ENCODE measurements around the gene RIOK2.
A peak's percentile ranks its signal among the peaks of the same experiment; 100 is the strongest.

The RIOK2 gene

DNA sequence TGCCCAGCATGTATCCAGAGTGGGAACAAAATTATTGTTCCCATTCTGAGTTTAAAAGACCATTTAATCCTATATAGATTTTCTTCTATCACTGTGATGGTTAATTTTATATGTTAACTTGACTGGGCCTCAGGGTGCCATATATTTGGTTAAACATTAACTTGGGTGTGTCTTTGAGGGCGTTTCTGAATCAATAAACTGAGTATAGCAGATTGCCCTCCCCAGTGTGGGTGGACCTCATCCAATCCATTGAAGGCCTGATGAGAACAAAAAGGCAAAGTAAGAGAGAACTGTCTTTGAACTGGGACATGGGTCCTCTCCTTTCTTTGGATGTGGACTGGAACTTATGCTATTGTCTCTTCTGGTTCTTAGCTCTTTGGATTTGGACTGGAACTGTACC is 17.3 kb downstream of the RIOK2 start:
- Histone ChIP-seq H3K36me3 (ENCODE audit: control insufficient read depth in 2 of 2, insufficient read depth in 1 of 2, low read length in 2 of 2) (peaks cover 55 to 74% of the 10 kb centered on the region in 2 experiments), H3K9me3 (ENCODE audit: control insufficient read depth, insufficient read depth, low read depth, low read length) (no peaks in the 10 kb centered on the region), H3K4me1 (ENCODE audit: control insufficient read depth, insufficient read depth, low read length) (no peaks in the 10 kb centered on the region), H3K4me3 (ENCODE audit: low read depth, low read length) (no peak overlapping the region), H3K27ac (ENCODE audit: extremely low read depth, low read depth, low read length) (no peak overlapping the region)
- TF ChIP-seq ZNF366 (tag by site-specific recombination; conservative IDR thresholded peaks at IDR 0.05) = no peak
- ChIA-PET POLR2A (no interaction called here), CTCF (interaction anchor here (1.1 to 4.2 kb wide), 2 partner anchors 22 to 414 kb away, joined by 3 to 14 read pairs; no protein-coding TSS in a partner anchor)

DNA sequence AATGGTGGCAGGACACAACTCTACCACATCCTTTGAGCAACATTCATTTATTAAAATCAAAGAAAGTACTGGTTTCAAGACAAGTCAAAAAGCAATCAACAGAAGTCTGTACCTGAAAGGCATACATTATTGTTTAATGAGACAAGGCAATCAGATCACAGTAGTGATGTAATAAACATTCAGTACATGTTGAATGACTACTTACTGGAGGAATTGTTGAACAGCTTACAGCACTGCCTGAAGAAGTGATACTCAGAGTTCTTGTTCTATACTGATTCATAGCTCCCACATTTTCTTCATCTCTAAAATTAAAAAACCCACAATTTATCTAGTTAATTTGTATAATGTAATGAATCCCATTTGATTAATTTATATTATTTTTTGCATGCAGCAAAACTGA is 18.2 kb downstream of the RIOK2 start:
- Histone ChIP-seq H3K4me1 (ENCODE audit: control insufficient read depth, insufficient read depth, low read length) (no peaks in the 10 kb centered on the region), H3K27ac (ENCODE audit: extremely low read depth, low read depth, low read length) (no peak overlapping the region), H3K4me3 (ENCODE audit: low read depth, low read length) (no peak overlapping the region), H3K9me3 (ENCODE audit: control insufficient read depth, insufficient read depth, low read depth, low read length) (no peaks in the 10 kb centered on the region), H3K36me3 (ENCODE audit: control insufficient read depth in 2 of 2, insufficient read depth in 1 of 2, low read length in 2 of 2) (peaks cover 48 to 75% of the 10 kb centered on the region in 2 experiments)
- ChIA-PET POLR2A (no interaction called here), CTCF (interaction anchor here (0.5 to 9.3 kb wide), 9 partner anchors 26 to 549 kb away, joined by 3 to 97 read pairs (median 5); no protein-coding TSS in a partner anchor)
- no peak for TF ChIP-seq ZNF654 (tag by site-specific recombination; IDR thresholded peaks at IDR 0.05; ENCODE audit: low read depth)
- peak; percentile 49 for TF ChIP-seq SCRT2 (tag by site-specific recombination; IDR thresholded peaks at IDR 0.05)

DNA sequence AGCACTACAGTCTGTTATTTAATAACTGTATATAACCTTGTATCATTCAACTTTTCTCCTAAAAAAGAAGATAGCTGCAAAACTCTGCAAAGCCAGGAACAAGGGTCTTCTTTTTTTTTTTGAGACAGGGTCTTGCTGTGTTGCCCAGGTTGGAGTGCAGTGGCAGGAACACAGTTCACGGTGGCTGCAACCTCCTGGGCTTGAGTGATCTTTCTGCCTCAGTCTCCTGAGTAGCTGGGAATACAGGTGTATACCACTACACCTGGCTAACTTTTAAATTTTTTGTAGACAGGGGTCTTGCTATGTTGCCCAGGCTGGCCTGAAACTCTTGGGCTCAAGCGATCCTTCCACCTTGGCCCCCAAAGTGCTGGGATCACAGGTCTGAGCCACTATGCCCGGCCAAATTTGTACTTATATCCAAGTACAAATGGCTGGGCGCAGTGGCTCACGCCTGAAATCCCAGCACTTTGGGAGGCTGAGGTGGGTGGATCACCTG is 19.2 kb downstream of the RIOK2 start:
- H3K9me3 ChIP-seq (ENCODE audit: control insufficient read depth, insufficient read depth, low read depth, low read length) = no peaks in the 10 kb centered on the region
- TF ChIP-seq ZNF664 (tag by site-specific recombination; IDR thresholded peaks at IDR 0.05) (no peak), ZBTB7A (tag by site-specific recombination; IDR thresholded peaks at IDR 0.05; ENCODE audit: low read depth) (no peak), ZNF121 (tag by site-specific recombination; IDR thresholded peaks at IDR 0.05) (peak; percentile 90)
- ChIA-PET CTCF (interaction anchor here (0.6 to 9.3 kb wide), 23 partner anchors 10 to 1614 kb away, joined by 3 to 97 read pairs (median 4); no protein-coding TSS in a partner anchor), POLR2A (no interaction called here)
- peaks cover 45 to 73% of the 10 kb centered on the region in 2 experiments for H3K36me3 ChIP-seq (ENCODE audit: control insufficient read depth in 2 of 2, insufficient read depth in 1 of 2, low read length in 2 of 2)
- H3K4me3 ChIP-seq (ENCODE audit: low read depth, low read length) = no peak overlapping the region
- H3K4me1 ChIP-seq (ENCODE audit: control insufficient read depth, insufficient read depth, low read length) = no peaks in the 10 kb centered on the region
- H3K27ac ChIP-seq (ENCODE audit: extremely low read depth, low read depth, low read length) = no peak overlapping the region

DNA sequence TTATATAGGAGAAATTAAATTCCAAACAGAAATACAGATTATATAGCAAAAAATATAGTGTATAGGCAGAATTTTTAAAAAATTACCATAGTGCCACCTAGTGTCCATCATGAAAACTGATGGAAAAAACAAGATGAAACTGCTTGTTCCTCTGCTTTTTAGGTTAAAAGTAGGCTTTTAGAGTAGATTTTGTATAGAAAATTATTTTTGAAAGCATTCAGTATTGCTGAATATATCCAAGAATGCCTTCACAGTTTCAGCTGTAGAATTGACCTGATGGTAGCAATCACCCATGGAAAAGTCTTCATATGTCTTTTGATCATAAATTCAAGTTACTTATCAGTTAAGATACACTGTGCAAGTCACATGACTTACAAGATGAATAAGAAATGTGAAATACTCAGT is 19.7 kb downstream of the RIOK2 start:
- Histone ChIP-seq H3K36me3 (ENCODE audit: control insufficient read depth in 2 of 2, insufficient read depth in 1 of 2, low read length in 2 of 2) (peaks cover 40 to 68% of the 10 kb centered on the region in 2 experiments), H3K9me3 (ENCODE audit: control insufficient read depth, insufficient read depth, low read depth, low read length) (no peaks in the 10 kb centered on the region), H3K4me1 (ENCODE audit: control insufficient read depth, insufficient read depth, low read length) (no peaks in the 10 kb centered on the region), H3K4me3 (ENCODE audit: low read depth, low read length) (no peak overlapping the region), H3K27ac (ENCODE audit: extremely low read depth, low read depth, low read length) (no peak overlapping the region)
- POLR2A ChIA-PET = no interaction called here
- CTCF ChIA-PET = interaction anchor here (0.5 to 9.3 kb wide), 33 partner anchors 10 to 1915 kb away, joined by 3 to 97 read pairs (median 4); no protein-coding TSS in a partner anchor
- TF ChIP-seq ZFP41 (tag by site-specific recombination; IDR thresholded peaks at IDR 0.05; ENCODE audit: borderline replicate concordance) (no peak), ZNF585B (tag by site-specific recombination; IDR thresholded peaks at IDR 0.05) (no peak), ZNF335 (tag by site-specific recombination; conservative IDR thresholded peaks at IDR 0.05) (no peak), ZNF654 (tag by site-specific recombination; IDR thresholded peaks at IDR 0.05; ENCODE audit: low read depth) (peak; percentile 25), KLF7 (tag by site-specific recombination; IDR thresholded peaks at IDR 0.05; ENCODE audit: borderline replicate concordance) (no peak), ZNF610 (tag by site-specific recombination; IDR thresholded peaks at IDR 0.05; ENCODE audit: borderline replicate concordance) (no peak), ZNF394 (tag by site-specific recombination; IDR thresholded peaks at IDR 0.05; ENCODE audit: borderline replicate concordance) (no peak)
- TF ChIP-seq, protein P1, sequence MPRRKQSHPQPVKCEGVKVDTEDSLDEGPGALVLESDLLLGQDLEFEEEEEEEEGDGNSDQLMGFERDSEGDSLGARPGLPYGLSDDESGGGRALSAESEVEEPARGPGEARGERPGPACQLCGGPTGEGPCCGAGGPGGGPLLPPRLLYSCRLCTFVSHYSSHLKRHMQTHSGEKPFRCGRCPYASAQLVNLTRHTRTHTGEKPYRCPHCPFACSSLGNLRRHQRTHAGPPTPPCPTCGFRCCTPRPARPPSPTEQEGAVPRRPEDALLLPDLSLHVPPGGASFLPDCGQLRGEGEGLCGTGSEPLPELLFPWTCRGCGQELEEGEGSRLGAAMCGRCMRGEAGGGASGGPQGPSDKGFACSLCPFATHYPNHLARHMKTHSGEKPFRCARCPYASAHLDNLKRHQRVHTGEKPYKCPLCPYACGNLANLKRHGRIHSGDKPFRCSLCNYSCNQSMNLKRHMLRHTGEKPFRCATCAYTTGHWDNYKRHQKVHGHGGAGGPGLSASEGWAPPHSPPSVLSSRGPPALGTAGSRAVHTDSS (tag by site-specific recombination; IDR thresholded peaks at IDR 0.05) = no peak

DNA sequence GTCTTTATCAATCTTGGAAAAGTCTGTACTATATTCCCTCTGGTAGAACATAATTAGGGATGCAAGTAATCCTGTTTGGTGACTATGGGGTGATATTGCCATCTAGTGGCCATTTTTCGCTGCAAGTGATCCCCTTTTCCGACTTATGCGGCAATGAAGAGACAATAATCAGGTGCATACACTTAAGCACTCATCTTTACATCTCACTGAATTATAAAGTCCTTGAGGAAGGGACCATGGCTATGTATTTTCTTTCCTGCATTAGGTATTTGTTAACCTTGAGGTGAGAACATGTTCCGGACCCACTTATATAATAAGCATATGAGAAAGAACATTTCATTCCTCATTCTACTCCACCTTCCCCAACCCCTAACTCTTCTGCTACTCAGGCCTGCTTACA is 21.0 kb downstream of the RIOK2 start:
- Histone ChIP-seq H3K36me3 (ENCODE audit: control insufficient read depth in 2 of 2, insufficient read depth in 1 of 2, low read length in 2 of 2) (peaks cover 29 to 57% of the 10 kb centered on the region in 2 experiments), H3K27ac (ENCODE audit: extremely low read depth, low read depth, low read length) (no peak overlapping the region), H3K9me3 (ENCODE audit: control insufficient read depth, insufficient read depth, low read depth, low read length) (no peaks in the 10 kb centered on the region), H3K4me1 (ENCODE audit: control insufficient read depth, insufficient read depth, low read length) (no peaks in the 10 kb centered on the region), H3K4me3 (ENCODE audit: low read depth, low read length) (no peak overlapping the region)
- ChIA-PET POLR2A (no interaction called here), CTCF (interaction anchor here (0.6 to 9.3 kb wide), 56 partner anchors 9 to 1727 kb away, joined by 3 to 97 read pairs (median 4); partner anchors contain the start of genes LIX1 and RIOK2)
- TF ChIP-seq ZNF600 (tag by site-specific recombination; IDR thresholded peaks at IDR 0.05) = no peak
- TF ChIP-seq IKZF3 (tag by site-specific recombination; IDR thresholded peaks at IDR 0.05) = peak; percentile 67
- 0 out of 2 replicates have a peak, but pooled peaks have one; percentile 52 for TF ChIP-seq ZNF366 (tag by site-specific recombination; conservative IDR thresholded peaks at IDR 0.05)
- TF ChIP-seq SP7 (tag by site-specific recombination; IDR thresholded peaks at IDR 0.05) = no peak
- TF ChIP-seq ZNF654 (tag by site-specific recombination; IDR thresholded peaks at IDR 0.05; ENCODE audit: low read depth) = peak; percentile 93
- peak; percentile 92 for TF ChIP-seq ZNF10 (tag by site-specific recombination; IDR thresholded peaks at IDR 0.05)
- peak; percentile 95; the same call in 1 of the 2 replicates for TF ChIP-seq MZF1 (tag by site-specific recombination; IDR thresholded peaks at IDR 0.05; ENCODE audit: borderline replicate concordance)
- TF ChIP-seq, protein P2, sequence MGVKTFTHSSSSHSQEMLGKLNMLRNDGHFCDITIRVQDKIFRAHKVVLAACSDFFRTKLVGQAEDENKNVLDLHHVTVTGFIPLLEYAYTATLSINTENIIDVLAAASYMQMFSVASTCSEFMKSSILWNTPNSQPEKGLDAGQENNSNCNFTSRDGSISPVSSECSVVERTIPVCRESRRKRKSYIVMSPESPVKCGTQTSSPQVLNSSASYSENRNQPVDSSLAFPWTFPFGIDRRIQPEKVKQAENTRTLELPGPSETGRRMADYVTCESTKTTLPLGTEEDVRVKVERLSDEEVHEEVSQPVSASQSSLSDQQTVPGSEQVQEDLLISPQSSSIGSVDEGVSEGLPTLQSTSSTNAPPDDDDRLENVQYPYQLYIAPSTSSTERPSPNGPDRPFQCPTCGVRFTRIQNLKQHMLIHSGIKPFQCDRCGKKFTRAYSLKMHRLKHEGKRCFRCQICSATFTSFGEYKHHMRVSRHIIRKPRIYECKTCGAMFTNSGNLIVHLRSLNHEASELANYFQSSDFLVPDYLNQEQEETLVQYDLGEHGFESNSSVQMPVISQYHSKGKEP (tag by site-specific recombination; IDR thresholded peaks at IDR 0.05) = 0 out of 2 replicates have a peak, but pooled peaks have one; percentile 41

All from HEK293 (cell line).